ENCODE data around the gene AGXT2. TPM values are rescaled to one million over a fixed set of nuclear protein-coding genes. Genes with fewer than 3 reads are reported as not detected.

Gene AGXT2
- total and polyA plus RNA-seq, 2 donors (not counting 1 experiment from before 2014, with no cell fraction given): not detected

GRCh38 chr5:35003018-35003957 lies 44.5 kb downstream of the AGXT2 start:
- peaks cover 3% of the 10 kb centered on the region for H3K27me3 ChIP-seq (ENCODE audit: control insufficient read depth, insufficient read depth, low read length)
- no peaks in the 10 kb centered on the region for H4K20me1 ChIP-seq (ENCODE audit: control insufficient read depth, extremely low read depth, insufficient read depth, low read length)
- no peak overlapping the region for H3K4me2 ChIP-seq (ENCODE audit: extremely low read depth, insufficient read depth, low read length)
- H3K79me2 ChIP-seq (ENCODE audit: control insufficient read depth, insufficient read depth, low read length): no peaks in the 10 kb centered on the region
- no peak overlapping the region for H3K9ac ChIP-seq (ENCODE audit: insufficient read depth, low read length)
- H3K4me3 ChIP-seq (replicated peaks in 1 of 4; ENCODE audit: control extremely low read depth in 1 of 4, insufficient read depth in 1 of 4, low read depth in 3 of 4, low read length in 4 of 4): no peak overlapping the region
- H3K4me1 ChIP-seq (ENCODE audit: control insufficient read depth, extremely low read depth, insufficient read depth, low read length): no peaks in the 10 kb centered on the region
- H3K9me3 ChIP-seq (ENCODE audit: control insufficient read depth, insufficient read depth, low read depth, low read length): no peaks in the 10 kb centered on the region
- peak; percentile 26 to 59 for DNase-seq (ENCODE audit: low read depth in 2 of 2)
- no peaks in the 10 kb centered on the region for H3K36me3 ChIP-seq (ENCODE audit: control insufficient read depth, insufficient read depth, low read length)
- no peak overlapping the region for H2AFZ ChIP-seq (ENCODE audit: low read length)
- TF ChIP-seq, protein P1, sequence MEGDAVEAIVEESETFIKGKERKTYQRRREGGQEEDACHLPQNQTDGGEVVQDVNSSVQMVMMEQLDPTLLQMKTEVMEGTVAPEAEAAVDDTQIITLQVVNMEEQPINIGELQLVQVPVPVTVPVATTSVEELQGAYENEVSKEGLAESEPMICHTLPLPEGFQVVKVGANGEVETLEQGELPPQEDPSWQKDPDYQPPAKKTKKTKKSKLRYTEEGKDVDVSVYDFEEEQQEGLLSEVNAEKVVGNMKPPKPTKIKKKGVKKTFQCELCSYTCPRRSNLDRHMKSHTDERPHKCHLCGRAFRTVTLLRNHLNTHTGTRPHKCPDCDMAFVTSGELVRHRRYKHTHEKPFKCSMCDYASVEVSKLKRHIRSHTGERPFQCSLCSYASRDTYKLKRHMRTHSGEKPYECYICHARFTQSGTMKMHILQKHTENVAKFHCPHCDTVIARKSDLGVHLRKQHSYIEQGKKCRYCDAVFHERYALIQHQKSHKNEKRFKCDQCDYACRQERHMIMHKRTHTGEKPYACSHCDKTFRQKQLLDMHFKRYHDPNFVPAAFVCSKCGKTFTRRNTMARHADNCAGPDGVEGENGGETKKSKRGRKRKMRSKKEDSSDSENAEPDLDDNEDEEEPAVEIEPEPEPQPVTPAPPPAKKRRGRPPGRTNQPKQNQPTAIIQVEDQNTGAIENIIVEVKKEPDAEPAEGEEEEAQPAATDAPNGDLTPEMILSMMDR (conservative IDR thresholded peaks at IDR 0.05 in 1 of 2, IDR thresholded peaks at IDR 0.05 in 1 of 2; ENCODE audit: low read depth in 1 of 2, low read length in 2 of 2): peak; percentile 95 to 96
- TF ChIP-seq EZH2 (IDR thresholded peaks at IDR 0.05; ENCODE audit: low read length, missing control alignments): no peak
- no peak overlapping the region for H3K27ac ChIP-seq (ENCODE audit: insufficient read depth, low read length)

DNA sequence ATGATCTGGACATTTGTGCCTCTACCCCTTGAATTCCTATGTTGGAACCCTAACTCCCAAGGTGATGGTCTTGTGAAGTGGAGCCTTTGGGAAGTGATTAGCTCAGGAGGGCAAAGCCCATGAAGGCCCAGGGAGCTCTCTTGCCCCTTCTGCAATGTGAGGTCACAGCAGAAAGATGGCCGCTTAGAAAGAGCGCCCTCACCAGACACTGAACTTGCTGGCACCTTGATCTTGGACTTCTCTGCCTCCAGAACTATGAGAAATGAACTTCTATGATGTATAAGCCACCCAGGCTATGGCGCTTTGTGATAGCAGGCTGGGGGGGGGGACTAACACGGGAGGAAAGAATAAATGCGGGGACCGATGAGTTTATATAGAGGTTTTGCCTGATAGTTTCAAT lies 45.3 kb downstream of the AGXT2 start:
- no peak overlapping the region for H3K4me3 ChIP-seq (replicated peaks in 1 of 4; ENCODE audit: control extremely low read depth in 1 of 4, insufficient read depth in 1 of 4, low read depth in 3 of 4, low read length in 4 of 4)
- H2AFZ ChIP-seq (ENCODE audit: low read length): no peak overlapping the region
- H3K4me2 ChIP-seq (ENCODE audit: extremely low read depth, insufficient read depth, low read length): no peak overlapping the region
- no peaks in the 10 kb centered on the region for H3K79me2 ChIP-seq (ENCODE audit: control insufficient read depth, insufficient read depth, low read length)
- H3K27ac ChIP-seq (ENCODE audit: insufficient read depth, low read length): no peak overlapping the region
- no peaks in the 10 kb centered on the region for H4K20me1 ChIP-seq (ENCODE audit: control insufficient read depth, extremely low read depth, insufficient read depth, low read length)
- no peak for TF ChIP-seq EZH2 (IDR thresholded peaks at IDR 0.05; ENCODE audit: low read length, missing control alignments)
- TF ChIP-seq, protein P1 (conservative IDR thresholded peaks at IDR 0.05 in 1 of 2, IDR thresholded peaks at IDR 0.05 in 1 of 2; ENCODE audit: low read depth in 1 of 2, low read length in 2 of 2): no peak
- no peak for DNase-seq (ENCODE audit: low read depth in 2 of 2)
- H3K9ac ChIP-seq (ENCODE audit: insufficient read depth, low read length): no peak overlapping the region
- H3K36me3 ChIP-seq (ENCODE audit: control insufficient read depth, insufficient read depth, low read length): no peaks in the 10 kb centered on the region
- H3K4me1 ChIP-seq (ENCODE audit: control insufficient read depth, extremely low read depth, insufficient read depth, low read length): no peaks in the 10 kb centered on the region
- H3K27me3 ChIP-seq (ENCODE audit: control insufficient read depth, insufficient read depth, low read length): peaks cover 3% of the 10 kb centered on the region
- no peaks in the 10 kb centered on the region for H3K9me3 ChIP-seq (ENCODE audit: control insufficient read depth, insufficient read depth, low read depth, low read length)

- H4K20me1 ChIP-seq (ENCODE audit: control insufficient read depth, extremely low read depth, insufficient read depth, low read length): no peaks in the 10 kb centered on the region
- no peak overlapping the region for H2AFZ ChIP-seq (ENCODE audit: low read length)
- H3K36me3 ChIP-seq (ENCODE audit: control insufficient read depth, insufficient read depth, low read length): no peaks in the 10 kb centered on the region
- no peak overlapping the region for H3K9ac ChIP-seq (ENCODE audit: insufficient read depth, low read length)
- no peaks in the 10 kb centered on the region for H3K4me1 ChIP-seq (ENCODE audit: control insufficient read depth, extremely low read depth, insufficient read depth, low read length)
- DNase-seq (ENCODE audit: low read depth in 2 of 2): no peak
- H3K4me3 ChIP-seq (replicated peaks in 1 of 4; ENCODE audit: control extremely low read depth in 1 of 4, insufficient read depth in 1 of 4, low read depth in 3 of 4, low read length in 4 of 4): no peak overlapping the region
- peaks cover 3% of the 10 kb centered on the region for H3K27me3 ChIP-seq (ENCODE audit: control insufficient read depth, insufficient read depth, low read length)
- TF ChIP-seq, protein P1 (conservative IDR thresholded peaks at IDR 0.05 in 1 of 2, IDR thresholded peaks at IDR 0.05 in 1 of 2; ENCODE audit: low read depth in 1 of 2, low read length in 2 of 2): no peak
- no peak for TF ChIP-seq EZH2 (IDR thresholded peaks at IDR 0.05; ENCODE audit: low read length, missing control alignments)
- no peaks in the 10 kb centered on the region for H3K79me2 ChIP-seq (ENCODE audit: control insufficient read depth, insufficient read depth, low read length)
- no peak overlapping the region for H3K27ac ChIP-seq (ENCODE audit: insufficient read depth, low read length)
- no peaks in the 10 kb centered on the region for H3K9me3 ChIP-seq (ENCODE audit: control insufficient read depth, insufficient read depth, low read depth, low read length)
- H3K4me2 ChIP-seq (ENCODE audit: extremely low read depth, insufficient read depth, low read length): no peak overlapping the region
Measured at GRCh38 chr5:35001842-35002241, 45.9 kb downstream of the AGXT2 start.

Measured in fibroblast of lung (primary cell).